SU-DHL-6 (cell line): Measurements from ENCODE around the gene SCLY.

Experiments
- EZH2phosphoT487 ChIP-seq: fragments of 200-600 bp; sonication (generic), shearing (Covaris generic); conservative IDR thresholded peaks from 2 replicates; pipeline ENCODE4 v1.6.1; 2018; ENCODE audit warnings: mild to moderate bottlenecking, antibody characterized with exemption, low read length, moderate library complexity, mixed read lengths
- TF ChIP-seq, protein P1 (sequence below): fragments of 200-600 bp; sonication (generic); IDR thresholded peaks from one replicate; pipeline ENCODE4 v1.5.1; 2017; ENCODE audit warnings: antibody characterized with exemption, mild to moderate bottlenecking, low read length, moderate library complexity; ENCODE audit not compliant: insufficient read depth, poor library complexity, severe bottlenecking

DNA sequence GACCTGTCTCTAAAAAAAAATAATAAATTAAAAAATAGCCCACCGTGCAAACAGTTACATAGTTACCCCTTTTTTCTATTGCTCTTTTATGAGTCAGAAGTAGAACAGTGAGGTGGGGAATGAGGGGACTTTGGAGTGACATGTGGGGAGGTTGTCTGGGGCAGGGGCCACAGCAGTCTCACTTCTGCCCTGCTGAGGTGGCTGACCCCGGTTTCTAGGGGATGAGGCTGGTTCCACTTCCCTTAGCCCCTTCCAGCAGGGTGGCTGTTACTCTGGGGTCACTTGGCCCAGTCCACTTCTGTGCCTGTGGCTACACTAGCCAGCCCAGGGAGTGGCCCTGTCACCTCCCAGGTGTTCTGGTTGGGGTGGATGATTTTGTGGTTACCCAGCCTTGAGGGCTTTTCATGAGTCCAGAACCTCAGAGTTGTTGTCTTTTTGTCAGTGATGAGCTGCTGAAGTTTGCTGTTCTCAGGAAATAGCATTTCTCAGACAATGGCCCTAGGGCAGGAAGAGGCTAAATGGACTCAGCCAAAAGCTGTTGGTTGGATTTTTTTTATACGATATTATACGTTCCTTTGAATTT is 28.0 kb upstream of the SCLY start:
- TF ChIP-seq, protein P1, sequence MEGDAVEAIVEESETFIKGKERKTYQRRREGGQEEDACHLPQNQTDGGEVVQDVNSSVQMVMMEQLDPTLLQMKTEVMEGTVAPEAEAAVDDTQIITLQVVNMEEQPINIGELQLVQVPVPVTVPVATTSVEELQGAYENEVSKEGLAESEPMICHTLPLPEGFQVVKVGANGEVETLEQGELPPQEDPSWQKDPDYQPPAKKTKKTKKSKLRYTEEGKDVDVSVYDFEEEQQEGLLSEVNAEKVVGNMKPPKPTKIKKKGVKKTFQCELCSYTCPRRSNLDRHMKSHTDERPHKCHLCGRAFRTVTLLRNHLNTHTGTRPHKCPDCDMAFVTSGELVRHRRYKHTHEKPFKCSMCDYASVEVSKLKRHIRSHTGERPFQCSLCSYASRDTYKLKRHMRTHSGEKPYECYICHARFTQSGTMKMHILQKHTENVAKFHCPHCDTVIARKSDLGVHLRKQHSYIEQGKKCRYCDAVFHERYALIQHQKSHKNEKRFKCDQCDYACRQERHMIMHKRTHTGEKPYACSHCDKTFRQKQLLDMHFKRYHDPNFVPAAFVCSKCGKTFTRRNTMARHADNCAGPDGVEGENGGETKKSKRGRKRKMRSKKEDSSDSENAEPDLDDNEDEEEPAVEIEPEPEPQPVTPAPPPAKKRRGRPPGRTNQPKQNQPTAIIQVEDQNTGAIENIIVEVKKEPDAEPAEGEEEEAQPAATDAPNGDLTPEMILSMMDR: no peak
- no peak for TF ChIP-seq EZH2phosphoT487
